ENCODE results near the gene KNCN.

Gene KNCN

DNA sequence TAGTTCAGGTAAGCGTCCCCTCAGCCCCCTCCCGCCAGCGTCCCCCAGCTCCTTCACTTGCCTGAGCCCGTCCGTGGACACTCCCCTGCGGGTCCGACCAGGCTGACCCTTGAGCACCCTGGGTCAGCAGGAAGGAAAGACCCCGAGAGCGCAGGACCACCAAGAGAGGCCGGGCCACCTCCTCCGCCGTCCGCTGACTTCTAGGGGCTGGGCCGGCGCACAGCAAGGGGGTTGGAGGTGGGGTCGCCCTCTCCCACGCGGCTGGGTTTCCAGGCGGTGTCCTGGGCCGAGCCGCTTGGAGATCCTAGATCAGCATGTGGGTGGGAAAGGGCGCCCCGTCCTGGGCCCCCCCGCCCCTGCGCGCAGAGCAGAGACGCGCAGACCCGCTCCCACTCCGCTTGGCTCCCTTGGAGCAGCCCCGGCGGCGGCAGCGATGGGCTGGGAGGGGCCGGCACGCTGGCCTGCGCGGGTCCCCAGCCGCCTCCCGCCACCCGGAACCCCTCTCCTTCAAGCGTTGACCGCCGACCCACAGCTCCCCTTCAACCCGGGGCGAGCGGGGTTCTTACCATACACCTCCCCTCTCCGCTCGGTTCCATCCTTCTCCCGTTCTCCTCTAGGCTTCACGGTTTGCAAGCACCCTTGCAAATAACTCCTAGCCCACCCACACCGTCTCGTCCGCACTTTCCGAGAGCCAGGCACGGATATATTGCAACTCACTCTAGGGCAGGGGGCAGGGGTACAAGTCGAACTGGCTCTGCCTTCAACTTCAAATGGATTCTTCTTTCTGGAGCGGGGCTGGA, 7.5 kb downstream of the KNCN start:
- TF ChIP-seq BHLHE40 (IDR thresholded peaks at IDR 0.05; ENCODE audit: borderline replicate concordance): no peak
- TF ChIP-seq L3MBTL2 (conservative IDR thresholded peaks at IDR 0.05): no peak
- CTCF ChIA-PET: interaction anchor here (2.2 kb wide), 1 partner anchor 97 kb away, joined by 9 read pairs; no protein-coding TSS in a partner anchor
- POLR2A ChIA-PET: no interaction called here
- DNase-seq (ENCODE audit: extremely low spot score): no peak

DNA sequence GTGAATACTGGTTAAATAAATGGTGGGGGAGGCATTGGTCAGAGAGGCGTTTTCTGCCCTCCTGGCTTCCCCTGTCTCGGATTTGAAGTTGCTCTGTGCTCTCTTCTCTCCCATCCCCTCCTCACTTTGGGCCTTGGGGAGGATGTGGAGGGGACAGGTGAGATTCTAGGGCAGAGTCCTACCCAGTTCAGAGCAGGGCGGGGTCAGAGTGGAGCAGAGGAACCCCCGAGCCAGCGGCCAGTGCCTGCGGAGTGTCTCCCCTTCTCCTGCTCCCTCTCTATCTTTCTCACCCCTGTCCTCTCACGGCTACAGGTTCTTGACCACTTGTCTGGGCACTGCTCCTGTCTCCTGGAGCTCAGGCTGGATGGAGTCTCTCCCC, 8.1 kb downstream of the KNCN start:
- no peak for DNase-seq (ENCODE audit: extremely low spot score)
- TF ChIP-seq FOXA1 (IDR thresholded peaks at IDR 0.05) (no peak), CTBP1 (IDR thresholded peaks at IDR 0.05; ENCODE audit: borderline replicate concordance) (no peak), TARDBP (IDR thresholded peaks at IDR 0.05) (no peak), ARNT (IDR thresholded peaks at IDR 0.05) (no peak), FOXK2 (IDR thresholded peaks at IDR 0.05) (no peak), SUZ12 (IDR thresholded peaks at IDR 0.05) (no peak), ELF4 (IDR thresholded peaks at IDR 0.05) (no peak), BHLHE40 (IDR thresholded peaks at IDR 0.05; ENCODE audit: borderline replicate concordance) (no peak), LEF1 (IDR thresholded peaks at IDR 0.05; ENCODE audit: borderline replicate concordance) (no peak), L3MBTL2 (conservative IDR thresholded peaks at IDR 0.05) (no peak), SP1 (IDR thresholded peaks at IDR 0.05) (no peak), ZNF384 (IDR thresholded peaks at IDR 0.05) (no peak)
- TF ChIP-seq, protein P1, sequence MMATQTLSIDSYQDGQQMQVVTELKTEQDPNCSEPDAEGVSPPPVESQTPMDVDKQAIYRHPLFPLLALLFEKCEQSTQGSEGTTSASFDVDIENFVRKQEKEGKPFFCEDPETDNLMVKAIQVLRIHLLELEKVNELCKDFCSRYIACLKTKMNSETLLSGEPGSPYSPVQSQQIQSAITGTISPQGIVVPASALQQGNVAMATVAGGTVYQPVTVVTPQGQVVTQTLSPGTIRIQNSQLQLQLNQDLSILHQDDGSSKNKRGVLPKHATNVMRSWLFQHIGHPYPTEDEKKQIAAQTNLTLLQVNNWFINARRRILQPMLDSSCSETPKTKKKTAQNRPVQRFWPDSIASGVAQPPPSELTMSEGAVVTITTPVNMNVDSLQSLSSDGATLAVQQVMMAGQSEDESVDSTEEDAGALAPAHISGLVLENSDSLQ (IDR thresholded peaks at IDR 0.05): no peak
- POLR2A ChIA-PET: no interaction called here
- CTCF ChIA-PET: no interaction called here

GRCh38 chr1:46539972-46540371, 11.5 kb downstream of the KNCN start:
- TF ChIP-seq HDGF (IDR thresholded peaks at IDR 0.05; ENCODE audit: borderline replicate concordance): no peak
- TF ChIP-seq ELF4 (IDR thresholded peaks at IDR 0.05): no peak
- no peak for TF ChIP-seq SP1 (IDR thresholded peaks at IDR 0.05)
- no peak for TF ChIP-seq ZNF384 (IDR thresholded peaks at IDR 0.05)
- no peak for TF ChIP-seq SUZ12 (IDR thresholded peaks at IDR 0.05)
- no peak for TF ChIP-seq FOXM1 (IDR thresholded peaks at IDR 0.05; ENCODE audit: borderline replicate concordance)
- no peak for TF ChIP-seq BHLHE40 (IDR thresholded peaks at IDR 0.05; ENCODE audit: borderline replicate concordance)
- no peak for DNase-seq (ENCODE audit: extremely low spot score)
- ChIA-PET CTCF (interaction anchor here (0.7 to 2.5 kb wide), 3 partner anchors 10 to 94 kb away, joined by 3 to 10 read pairs (median 8); no protein-coding TSS in a partner anchor), POLR2A (no interaction called here)

DNA sequence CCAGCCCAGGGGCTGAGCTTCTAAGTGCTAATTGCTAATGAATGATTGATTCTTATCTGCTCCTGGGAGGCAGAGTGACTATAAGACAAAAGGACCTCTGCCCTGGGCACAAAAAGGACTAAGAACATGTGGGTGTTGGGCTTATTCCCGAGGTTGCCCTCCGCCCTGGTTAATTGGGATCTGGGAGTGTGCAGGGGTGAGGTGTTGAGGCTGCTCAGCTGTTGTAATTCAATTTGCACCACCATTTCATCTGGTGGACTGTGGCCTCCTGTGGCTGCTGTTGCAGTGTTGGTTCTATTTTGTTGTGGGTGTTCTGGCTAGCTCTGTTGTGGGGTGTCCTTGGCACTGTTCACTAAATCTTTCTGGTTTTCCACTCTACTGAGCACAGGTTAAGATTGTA, 13.3 kb downstream of the KNCN start:
- ChIA-PET CTCF (interaction anchor here (1.3 kb wide), 1 partner anchor 91 kb away, joined by 5 read pairs; no protein-coding TSS in a partner anchor), POLR2A (no interaction called here)
- DNase-seq (ENCODE audit: extremely low spot score): no peak
- TF ChIP-seq SP1 (IDR thresholded peaks at IDR 0.05) (no peak), ELF4 (IDR thresholded peaks at IDR 0.05) (no peak), FOXM1 (IDR thresholded peaks at IDR 0.05; ENCODE audit: borderline replicate concordance) (no peak), FOXA1 (IDR thresholded peaks at IDR 0.05) (no peak), SUZ12 (IDR thresholded peaks at IDR 0.05) (no peak), ZNF384 (IDR thresholded peaks at IDR 0.05) (no peak), ARNT (IDR thresholded peaks at IDR 0.05) (no peak), FOXK2 (IDR thresholded peaks at IDR 0.05) (no peak), TARDBP (IDR thresholded peaks at IDR 0.05) (no peak), HDGF (IDR thresholded peaks at IDR 0.05; ENCODE audit: borderline replicate concordance) (no peak), LEF1 (IDR thresholded peaks at IDR 0.05; ENCODE audit: borderline replicate concordance) (no peak), NFRKB (IDR thresholded peaks at IDR 0.05) (no peak), BHLHE40 (IDR thresholded peaks at IDR 0.05; ENCODE audit: borderline replicate concordance) (no peak), L3MBTL2 (conservative IDR thresholded peaks at IDR 0.05) (no peak), CTBP1 (IDR thresholded peaks at IDR 0.05; ENCODE audit: borderline replicate concordance) (no peak)
- TF ChIP-seq, protein P1 (IDR thresholded peaks at IDR 0.05): no peak

DNA sequence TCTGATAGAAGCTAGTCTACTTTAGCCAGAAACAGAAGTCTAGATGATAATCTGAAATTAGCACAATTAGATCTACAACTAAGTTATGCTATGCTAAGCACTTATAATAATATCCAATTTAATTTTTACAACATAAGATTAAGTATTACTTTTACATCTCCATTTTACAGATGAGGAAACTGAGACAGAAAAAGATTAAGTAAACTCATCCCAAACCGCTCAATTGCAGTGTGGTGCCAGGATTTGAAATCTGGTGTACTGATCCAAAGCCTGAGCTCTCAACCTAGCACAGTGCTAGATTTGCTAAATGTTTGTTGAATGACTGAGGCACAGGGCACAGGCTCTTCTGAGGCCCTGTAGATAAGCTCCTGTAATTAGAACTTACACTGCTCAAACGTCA, 13.8 kb downstream of the KNCN start:
- ChIA-PET POLR2A (no interaction called here), CTCF (interaction anchor here (1.3 kb wide), 1 partner anchor 91 kb away, joined by 5 read pairs; no protein-coding TSS in a partner anchor)
- no peak for DNase-seq (ENCODE audit: extremely low spot score)
- no peak for TF ChIP-seq CTBP1 (IDR thresholded peaks at IDR 0.05; ENCODE audit: borderline replicate concordance)
- TF ChIP-seq SUZ12 (IDR thresholded peaks at IDR 0.05): no peak
- TF ChIP-seq L3MBTL2 (conservative IDR thresholded peaks at IDR 0.05): no peak
- TF ChIP-seq NFRKB (IDR thresholded peaks at IDR 0.05): no peak
- TF ChIP-seq ZNF384 (IDR thresholded peaks at IDR 0.05): no peak
- TF ChIP-seq FOXK2 (IDR thresholded peaks at IDR 0.05): no peak
- no peak for TF ChIP-seq SP1 (IDR thresholded peaks at IDR 0.05)
- no peak for TF ChIP-seq LEF1 (IDR thresholded peaks at IDR 0.05; ENCODE audit: borderline replicate concordance)
- no peak for TF ChIP-seq FOXM1 (IDR thresholded peaks at IDR 0.05; ENCODE audit: borderline replicate concordance)

- ChIA-PET POLR2A (no interaction called here), CTCF (interaction anchor here (0.7 to 2.8 kb wide), 3 partner anchors 11 to 90 kb away, joined by 3 to 11 read pairs (median 8); no protein-coding TSS in a partner anchor)
- no peak for DNase-seq (ENCODE audit: extremely low spot score)
- TF ChIP-seq FOXA1 (IDR thresholded peaks at IDR 0.05) (no peak), HDGF (IDR thresholded peaks at IDR 0.05; ENCODE audit: borderline replicate concordance) (no peak)
Observed at GRCh38 chr1:46536527-46536926, 14.9 kb downstream of the KNCN start.

DNA sequence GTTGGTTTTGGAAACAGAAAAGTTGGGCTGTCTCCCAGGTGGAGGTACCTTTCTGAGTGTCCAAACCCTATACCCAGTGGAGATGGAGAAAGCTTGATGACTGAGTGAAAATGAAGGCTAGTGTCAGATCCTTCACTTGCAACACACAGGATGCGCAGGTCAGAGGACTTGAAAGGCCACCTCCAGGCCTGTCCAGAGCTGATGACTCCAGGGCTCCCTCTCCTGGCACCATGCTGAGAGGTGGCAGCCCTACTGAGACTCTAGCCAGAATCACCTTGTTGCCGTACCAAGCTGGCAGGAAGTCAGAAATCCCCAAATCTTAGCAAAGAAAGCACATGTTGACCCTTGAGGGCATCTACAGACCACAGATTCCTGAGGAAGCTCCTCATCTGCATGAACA, 16.4 kb downstream of the KNCN start:
- no peak for DNase-seq (ENCODE audit: extremely low spot score)
- POLR2A ChIA-PET: no interaction called here
- CTCF ChIA-PET: interaction anchor here (0.6 to 2.8 kb wide), 7 partner anchors 11 to 93 kb away, joined by 3 to 11 read pairs (median 3); no protein-coding TSS in a partner anchor
- TF ChIP-seq ARNT (IDR thresholded peaks at IDR 0.05) (no peak), BHLHE40 (IDR thresholded peaks at IDR 0.05; ENCODE audit: borderline replicate concordance) (no peak), FOXM1 (IDR thresholded peaks at IDR 0.05; ENCODE audit: borderline replicate concordance) (no peak), L3MBTL2 (conservative IDR thresholded peaks at IDR 0.05) (no peak), TARDBP (IDR thresholded peaks at IDR 0.05) (no peak), FOXA1 (IDR thresholded peaks at IDR 0.05) (no peak), ELF4 (IDR thresholded peaks at IDR 0.05) (no peak), SP1 (IDR thresholded peaks at IDR 0.05) (no peak), FOXK2 (IDR thresholded peaks at IDR 0.05) (no peak), HDGF (IDR thresholded peaks at IDR 0.05; ENCODE audit: borderline replicate concordance) (no peak), CTBP1 (IDR thresholded peaks at IDR 0.05; ENCODE audit: borderline replicate concordance) (no peak), NFRKB (IDR thresholded peaks at IDR 0.05) (no peak), LEF1 (IDR thresholded peaks at IDR 0.05; ENCODE audit: borderline replicate concordance) (no peak), SUZ12 (IDR thresholded peaks at IDR 0.05) (no peak), ZNF384 (IDR thresholded peaks at IDR 0.05) (no peak)

Data from HEK293T (cell line).